HEK293T (cell line): ENCODE data around the gene UMAD1.

Experiments used
- ARNT ChIP-seq: fragments of 450-650 bp; IDR thresholded peaks from 2 replicates; pipeline ENCODE4 v1.6.1; 2017; ENCODE audit warnings: mild to moderate bottlenecking
- BHLHE40 ChIP-seq: fragments of 450-650 bp; IDR thresholded peaks from 2 replicates; pipeline ENCODE4 v1.6.1; 2016; ENCODE audit warnings: mild to moderate bottlenecking, moderate library complexity, borderline replicate concordance
- CTBP1 ChIP-seq: fragments of 450-650 bp; IDR thresholded peaks from 2 replicates; pipeline ENCODE4 v1.6.1; 2016; ENCODE audit warnings: borderline replicate concordance
- ELF4 ChIP-seq: fragments of 450-650 bp; IDR thresholded peaks from 2 replicates; pipeline ENCODE4 v1.6.1; 2017; ENCODE audit warnings: antibody characterized with exemption
- FOXA1 ChIP-seq: fragments of 450-650 bp; IDR thresholded peaks from 2 replicates; pipeline ENCODE4 v1.6.1; 2016; ENCODE audit warnings: mild to moderate bottlenecking
- FOXK2 ChIP-seq: fragments of 450-650 bp; IDR thresholded peaks from 2 replicates; pipeline ENCODE4 v1.6.1; 2016; ENCODE audit warnings: mild to moderate bottlenecking
- FOXM1 ChIP-seq: fragments of 450-650 bp; IDR thresholded peaks from 2 replicates; pipeline ENCODE4 v1.6.1; 2017; ENCODE audit warnings: mild to moderate bottlenecking, borderline replicate concordance
- HDGF ChIP-seq: fragments of 450-650 bp; IDR thresholded peaks from 2 replicates; pipeline ENCODE4 v1.6.1; 2017; ENCODE audit warnings: antibody characterized with exemption, borderline replicate concordance
- L3MBTL2 ChIP-seq: fragments of 450-650 bp; conservative IDR thresholded peaks from 2 replicates; pipeline ENCODE4 v1.6.1; 2016; ENCODE audit warnings: mild to moderate bottlenecking
- SP1 ChIP-seq: fragments of 450-650 bp; IDR thresholded peaks from 2 replicates; pipeline ENCODE4 v1.6.1; 2017
- SUZ12 ChIP-seq: fragments of 450-650 bp; IDR thresholded peaks from 2 replicates; pipeline ENCODE4 v1.6.1; 2016; ENCODE audit warnings: mild to moderate bottlenecking
- TARDBP ChIP-seq: fragments of 450-650 bp; IDR thresholded peaks from 2 replicates; pipeline ENCODE4 v1.6.1; 2016
- ZNF384 ChIP-seq: fragments of 450-650 bp; IDR thresholded peaks from 2 replicates; pipeline ENCODE4 v1.6.1; 2016
- TF ChIP-seq, protein P1 (sequence below): fragments of 450-650 bp; IDR thresholded peaks from 2 replicates; pipeline ENCODE4 v1.6.1; 2016

DNA sequence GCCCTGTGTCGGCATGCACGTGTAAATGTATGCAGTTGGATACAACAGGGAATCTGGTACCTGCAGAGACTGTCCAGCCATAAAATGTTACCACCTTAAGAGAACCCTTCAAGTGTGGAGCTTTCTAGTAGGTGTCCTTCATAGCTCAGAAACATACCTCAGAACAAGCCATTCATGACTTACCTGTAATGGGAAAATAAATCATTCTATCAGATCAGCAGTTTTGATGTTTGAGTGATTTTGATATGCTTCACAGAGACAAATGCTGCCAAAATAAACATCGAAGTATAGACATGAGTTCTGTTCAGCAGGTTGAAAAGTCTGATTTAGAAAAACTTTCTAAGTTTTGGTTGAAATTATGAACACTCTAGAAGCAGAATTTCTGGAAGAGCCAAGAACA lies 33.5 kb upstream of the UMAD1 start:
- TF ChIP-seq BHLHE40, result no peak
- TF ChIP-seq ELF4, result no peak
- no peak for TF ChIP-seq SP1
- TF ChIP-seq CTBP1, result no peak
- no peak for TF ChIP-seq FOXA1
- no peak for TF ChIP-seq SUZ12
- TF ChIP-seq, protein P1, sequence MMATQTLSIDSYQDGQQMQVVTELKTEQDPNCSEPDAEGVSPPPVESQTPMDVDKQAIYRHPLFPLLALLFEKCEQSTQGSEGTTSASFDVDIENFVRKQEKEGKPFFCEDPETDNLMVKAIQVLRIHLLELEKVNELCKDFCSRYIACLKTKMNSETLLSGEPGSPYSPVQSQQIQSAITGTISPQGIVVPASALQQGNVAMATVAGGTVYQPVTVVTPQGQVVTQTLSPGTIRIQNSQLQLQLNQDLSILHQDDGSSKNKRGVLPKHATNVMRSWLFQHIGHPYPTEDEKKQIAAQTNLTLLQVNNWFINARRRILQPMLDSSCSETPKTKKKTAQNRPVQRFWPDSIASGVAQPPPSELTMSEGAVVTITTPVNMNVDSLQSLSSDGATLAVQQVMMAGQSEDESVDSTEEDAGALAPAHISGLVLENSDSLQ, result no peak
- no peak for TF ChIP-seq ARNT
- TF ChIP-seq FOXM1, result no peak
- TF ChIP-seq HDGF, result no peak
- no peak for TF ChIP-seq L3MBTL2
- no peak for TF ChIP-seq ZNF384
- TF ChIP-seq TARDBP, result no peak
- no peak for TF ChIP-seq FOXK2
